HTERT RPE-1 (cell line): ENCODE measurements around the gene PBX1.

Experiments used
- in situ Hi-C: fragments of 300-500 bp; cut with MboI; formaldehyde crosslinking; loops from 4 replicates; pipeline ENCODE4 v1.14.3; 2020; ENCODE audit warnings: low sequenced_read_pairs

PBX1 gene

DNA sequence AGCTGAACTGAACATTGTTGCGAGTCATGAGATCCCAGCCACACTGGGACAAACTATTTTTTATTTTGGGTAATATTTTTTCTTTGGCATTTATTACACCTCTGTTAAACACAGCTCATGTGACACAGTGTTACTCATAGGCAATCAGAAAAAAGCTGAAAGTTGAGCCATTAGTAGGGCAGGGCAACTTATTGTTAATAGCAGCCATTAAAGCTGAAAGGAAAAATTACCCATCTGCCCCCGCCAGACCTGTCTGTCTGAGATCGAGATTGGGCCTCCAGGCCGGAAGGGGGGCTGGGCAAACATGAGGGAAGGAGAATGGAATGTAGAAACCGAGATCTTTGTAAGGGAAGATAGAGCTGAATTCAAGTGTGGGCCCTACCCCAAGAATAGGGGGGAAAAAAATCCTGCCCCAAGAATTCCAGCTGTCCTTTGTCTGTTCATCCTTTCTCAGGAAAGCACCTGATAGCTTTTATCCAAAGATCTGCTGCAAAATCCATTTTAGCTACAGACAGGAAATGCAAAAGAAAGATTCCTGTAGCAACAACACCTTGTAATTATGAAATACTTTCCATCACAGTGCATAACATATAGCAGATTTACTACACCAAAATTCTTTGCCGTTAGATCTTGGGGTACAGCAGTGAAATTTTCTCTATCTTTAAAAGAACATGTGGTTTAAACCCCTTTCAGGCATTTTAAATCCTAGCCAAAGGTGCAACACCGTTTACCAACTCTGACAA, 212.8 kb downstream of the PBX1 start:
- in situ Hi-C loops: no loop called here

DNA sequence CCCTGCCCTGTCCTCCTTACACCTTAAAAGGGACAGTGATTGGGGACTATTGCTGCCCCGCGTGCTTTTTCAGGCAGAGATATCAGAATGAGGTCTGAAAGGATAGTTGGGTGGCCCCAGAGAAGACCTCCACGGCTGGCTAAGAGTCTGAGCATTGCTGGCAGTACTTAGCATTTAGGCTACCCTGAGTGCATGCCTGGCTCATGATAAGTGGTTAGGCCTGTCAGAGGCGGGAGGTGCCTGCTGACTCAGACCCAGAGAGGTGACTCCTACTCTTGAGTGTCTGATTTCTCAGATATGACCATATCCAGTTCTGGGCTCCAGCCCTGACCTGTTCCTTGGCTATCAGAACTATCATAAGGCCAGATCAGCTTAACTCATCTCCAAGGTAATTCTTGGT, 213.7 kb downstream of the PBX1 start:
- in situ Hi-C loops: no loop called here

DNA sequence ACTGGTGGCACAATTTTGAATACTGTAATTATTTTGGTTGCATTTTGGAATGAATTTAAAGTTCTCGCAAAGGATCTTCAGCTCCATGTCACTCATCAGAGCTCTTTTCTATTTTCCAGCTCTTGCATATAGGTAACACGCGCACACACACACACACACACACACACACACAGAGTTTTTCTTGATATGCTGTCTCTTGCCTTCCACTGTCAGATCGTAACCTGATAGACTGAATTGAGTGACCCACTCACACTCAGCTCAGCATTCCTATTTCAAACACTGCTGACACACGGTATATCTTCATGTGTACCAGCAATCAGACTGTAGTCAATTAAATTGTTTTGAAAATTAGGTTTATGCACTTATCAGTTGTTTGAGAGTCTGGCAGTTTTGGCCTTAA, 214.1 kb downstream of the PBX1 start:
- in situ Hi-C loops: no loop called here

DNA sequence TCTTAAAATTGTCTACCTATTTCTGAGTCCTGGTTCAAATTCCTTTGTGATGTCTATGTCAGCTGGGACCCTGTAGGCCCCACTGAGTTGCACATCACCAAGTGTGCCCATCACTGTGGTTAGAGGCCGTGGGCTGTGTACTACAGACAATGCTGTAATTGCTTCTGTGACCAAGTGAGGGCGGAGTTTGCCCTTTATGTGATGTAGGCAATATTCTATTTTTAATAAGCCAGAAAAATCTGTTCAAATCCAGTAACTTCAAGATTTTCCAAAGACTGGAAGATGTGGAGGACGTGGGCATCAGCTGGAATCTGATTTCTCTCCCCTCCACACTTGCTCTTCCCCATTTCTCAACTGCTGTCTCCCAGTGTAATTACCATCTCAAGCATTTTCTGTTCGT, 215.4 kb downstream of the PBX1 start:
- in situ Hi-C loops: no loop called here

DNA sequence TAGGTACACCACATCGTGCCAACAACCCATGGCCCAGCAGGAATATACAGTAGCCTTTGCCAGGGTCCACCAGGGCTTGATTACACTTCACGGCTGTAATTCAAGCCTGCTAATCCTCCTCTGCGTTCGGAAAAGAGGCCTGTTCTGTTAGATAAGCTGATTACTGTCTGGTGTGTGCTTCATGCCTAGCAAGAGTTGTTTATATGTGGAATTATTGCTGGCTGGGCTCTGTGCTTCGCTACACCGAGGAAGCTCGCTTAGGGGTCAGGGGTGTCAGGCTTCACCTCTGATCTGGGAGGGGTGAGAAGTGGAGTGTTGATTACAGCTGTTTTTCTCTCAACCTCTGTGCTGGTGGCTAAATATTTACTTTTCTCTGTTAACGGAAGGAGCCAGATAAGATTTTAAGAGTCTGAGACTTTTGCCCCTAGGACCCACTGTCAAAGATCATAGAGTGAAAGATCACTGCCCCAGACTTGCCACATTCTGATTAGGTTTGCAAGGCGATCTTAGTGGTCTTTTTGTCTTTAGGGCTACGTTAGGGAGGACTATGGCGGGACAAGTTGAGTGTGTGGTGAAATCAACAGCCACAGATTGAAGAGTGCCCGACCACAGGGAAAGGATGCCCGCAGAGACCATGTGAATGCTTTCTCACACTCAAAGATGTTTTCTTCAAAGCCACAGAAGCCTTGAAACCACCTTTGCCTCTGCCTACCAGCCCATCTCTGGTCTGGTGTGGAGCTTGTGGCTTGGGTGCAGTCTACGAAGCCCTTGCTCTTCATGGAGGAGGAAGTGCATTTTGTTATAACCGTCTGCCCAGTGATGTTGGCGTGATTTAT, 216.1 kb downstream of the PBX1 start:
- in situ Hi-C loops: no loop called here

DNA sequence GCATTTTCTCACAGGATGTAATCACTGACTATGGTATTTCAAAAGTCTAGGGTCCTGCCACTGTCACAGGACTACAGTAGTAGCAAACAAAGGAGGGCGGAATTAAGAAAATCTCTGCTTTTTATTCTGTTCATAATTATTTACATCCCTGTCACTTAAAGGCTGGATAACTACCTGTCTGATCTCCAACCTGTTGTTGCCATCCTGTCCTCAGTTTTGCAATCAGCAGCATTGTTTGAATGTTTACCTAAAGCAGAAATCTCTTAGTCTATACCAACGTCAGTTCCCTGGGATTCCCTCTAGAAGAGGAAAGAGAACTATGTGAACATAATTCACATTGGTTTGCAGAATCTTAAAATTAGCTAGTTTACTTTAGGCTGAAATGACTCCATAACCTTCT, 218.5 kb downstream of the PBX1 start:
- in situ Hi-C loops: no loop called here

DNA sequence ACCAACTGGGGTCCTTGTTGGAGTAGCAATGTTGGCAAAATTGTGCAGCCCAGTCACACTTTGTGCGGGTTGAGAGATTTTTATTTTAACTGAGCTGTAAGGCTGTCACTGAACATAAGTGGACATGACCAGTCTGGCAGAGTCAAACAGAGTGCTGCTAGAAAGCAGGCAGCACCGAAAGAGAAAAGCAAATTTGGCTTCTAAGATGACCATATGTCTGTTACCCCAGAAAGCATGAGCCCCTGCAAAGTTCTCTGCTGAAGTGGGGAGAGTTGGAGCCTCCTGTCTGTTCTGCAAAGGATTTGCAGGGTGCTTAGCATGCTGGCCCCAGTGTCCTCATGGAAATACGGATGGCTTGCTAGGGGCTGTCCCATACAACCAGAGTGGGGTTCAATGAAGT, 220.4 kb downstream of the PBX1 start:
- in situ Hi-C loops: no loop called here

DNA sequence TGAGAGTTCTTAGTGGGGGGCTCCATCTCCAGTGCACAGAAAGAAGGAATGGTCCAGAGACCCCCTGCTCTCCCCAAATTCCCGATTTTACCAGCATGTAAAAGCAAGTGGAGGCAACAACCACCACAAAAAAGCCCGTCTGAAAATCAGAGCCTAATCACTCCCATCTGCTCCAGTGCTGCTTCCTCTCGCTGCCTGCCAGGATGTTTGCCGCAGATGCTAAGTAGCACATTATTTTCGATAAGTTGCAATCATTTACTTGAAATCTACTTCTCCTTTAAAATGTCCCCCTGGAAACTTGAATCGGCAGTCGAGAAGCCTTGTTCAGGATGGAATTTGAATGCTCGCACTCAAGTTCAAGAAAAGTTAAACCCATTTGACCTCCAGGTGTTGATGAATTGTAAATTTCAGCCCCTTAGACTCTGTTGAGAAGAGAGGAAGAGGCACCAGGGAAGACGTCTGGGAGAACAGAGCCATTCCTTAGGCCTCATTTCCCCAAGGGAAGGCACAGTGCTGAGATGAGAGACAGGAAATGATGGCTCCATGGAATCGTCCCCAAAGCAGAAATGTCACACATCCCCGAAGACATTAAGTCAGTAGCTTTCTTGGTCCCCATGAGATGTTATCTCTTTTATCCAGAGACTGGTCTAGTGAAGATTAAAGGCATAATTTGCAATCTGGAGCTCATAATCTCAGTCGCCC, 221.3 kb downstream of the PBX1 start:
- in situ Hi-C loops: no loop called here

DNA sequence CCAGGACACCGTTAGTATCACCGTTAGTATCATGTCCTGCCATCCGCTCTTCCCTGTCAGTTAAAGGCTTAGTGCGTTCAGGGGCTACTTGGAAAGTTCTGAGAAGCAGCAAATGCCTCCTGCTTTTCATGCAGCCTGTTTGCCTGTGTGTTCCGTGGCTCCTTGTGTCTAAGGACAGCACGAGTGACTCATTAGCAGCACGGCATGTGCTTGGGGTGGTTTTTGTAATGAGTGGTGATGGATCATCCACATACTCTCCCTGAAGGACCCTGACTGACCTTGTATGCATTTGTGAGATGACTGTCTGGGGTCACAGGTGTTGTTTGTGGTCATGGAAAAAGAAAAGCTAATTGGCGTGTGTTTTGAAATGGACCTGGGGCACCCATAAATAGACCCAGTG, 221.9 kb downstream of the PBX1 start:
- in situ Hi-C loops: no loop called here

DNA sequence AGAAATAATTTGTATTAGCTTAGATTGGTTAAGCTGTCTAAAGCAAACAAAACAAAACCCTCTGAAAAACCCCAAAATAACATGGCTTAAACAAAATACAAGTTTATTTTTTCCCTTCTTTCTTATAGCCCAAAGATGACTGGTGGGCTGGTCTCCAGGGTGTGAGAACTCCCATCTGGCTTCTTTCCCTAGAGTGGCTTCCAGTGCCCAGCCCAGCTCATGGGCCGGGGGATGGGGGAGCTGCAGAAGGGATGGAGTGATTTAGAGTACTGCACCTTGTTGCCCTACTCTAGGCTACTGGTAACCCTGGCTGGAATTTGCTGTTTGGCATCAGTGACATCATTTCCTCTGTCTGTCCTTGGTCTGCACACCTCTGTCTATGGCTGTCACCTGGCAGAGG, 223.0 kb downstream of the PBX1 start:
- in situ Hi-C loops: no loop called here

DNA sequence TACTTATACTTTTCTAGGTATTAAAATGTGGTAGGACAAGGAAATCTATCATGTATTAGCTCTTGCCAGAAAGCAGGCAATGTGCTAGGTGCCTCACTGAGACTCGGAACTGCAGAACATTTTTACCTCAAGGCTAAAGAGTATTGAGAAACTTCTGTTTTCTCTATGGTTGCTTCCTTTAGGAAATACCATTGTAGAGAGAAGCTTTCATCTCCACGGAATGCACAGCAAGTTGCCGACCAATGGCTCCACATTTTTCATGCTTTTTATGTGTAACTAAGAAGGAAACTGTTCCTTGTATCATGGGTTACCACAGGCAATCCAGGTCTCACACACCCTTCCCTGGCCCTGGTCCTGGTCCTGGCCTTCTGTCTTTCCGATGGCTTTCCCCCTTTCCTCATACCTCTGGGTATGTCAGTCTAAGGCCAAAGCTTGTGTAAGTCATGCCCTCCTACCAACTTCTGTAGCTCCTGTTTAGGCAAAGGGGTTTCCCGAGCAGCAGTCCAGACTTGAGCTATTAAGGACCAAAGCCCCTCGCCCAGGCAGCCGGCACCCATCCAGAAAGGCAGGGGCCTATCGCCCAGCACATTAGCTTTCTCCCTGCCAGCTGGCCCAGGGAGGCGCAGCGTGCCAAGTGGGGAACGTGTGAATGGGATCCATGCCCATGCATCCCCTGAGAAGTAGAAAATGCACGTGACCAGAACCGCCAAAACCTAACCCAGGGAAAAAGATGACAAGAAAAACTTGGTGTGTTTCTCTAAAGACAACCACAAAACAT, 225.0 kb downstream of the PBX1 start:
- in situ Hi-C loops: no loop called here

DNA sequence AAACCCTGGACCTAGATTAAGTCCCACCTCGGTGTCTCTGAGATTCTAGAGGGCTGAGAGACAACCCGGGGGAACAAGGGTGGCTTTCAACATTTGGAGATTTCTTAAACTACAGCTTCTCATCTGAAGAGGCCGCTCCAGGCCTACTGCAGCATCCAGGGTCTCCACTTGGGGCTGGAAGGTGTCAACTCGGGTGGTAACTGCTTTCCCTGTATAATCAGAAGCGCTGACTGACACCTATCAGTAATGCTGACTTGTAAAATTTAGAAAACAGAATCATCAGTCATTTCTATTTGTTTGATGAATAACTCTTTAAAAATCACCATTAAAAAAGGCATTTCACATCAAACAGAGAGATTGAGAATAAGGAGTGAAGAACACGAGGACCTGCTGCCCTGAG, 226.0 kb downstream of the PBX1 start:
- in situ Hi-C loops: no loop called here

DNA sequence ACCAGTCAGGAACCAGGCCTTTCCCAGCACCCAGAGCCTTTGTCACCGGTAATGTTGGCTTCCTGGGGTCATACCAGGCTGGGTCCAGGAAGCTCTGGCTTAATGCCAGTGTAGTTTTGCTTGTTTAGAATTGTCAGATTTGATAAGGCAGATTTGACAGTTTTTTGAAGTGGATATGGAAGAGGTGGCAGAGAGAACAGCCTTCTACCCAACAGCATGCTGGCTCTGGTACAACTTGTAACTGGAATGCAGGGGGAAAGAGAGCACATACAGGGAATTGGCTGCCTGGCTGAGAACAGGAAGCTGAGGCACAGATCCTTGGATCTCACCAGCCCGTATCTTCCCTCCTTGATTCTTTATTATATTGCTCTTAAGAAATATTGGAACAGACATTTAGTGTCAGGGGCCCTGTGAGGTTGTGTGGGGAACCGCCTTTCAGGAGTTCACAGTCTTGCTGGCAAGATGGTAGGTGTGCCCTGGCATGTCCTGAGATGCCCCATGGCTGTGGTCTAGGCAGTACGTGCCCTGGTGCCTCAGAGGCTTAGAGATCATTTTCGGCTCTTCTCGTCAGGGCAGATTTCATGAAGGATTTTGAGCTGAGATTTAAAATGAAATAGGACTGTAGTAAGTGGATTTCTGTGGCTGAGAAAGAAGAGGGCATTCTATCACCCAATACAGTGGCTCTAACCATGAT, 227.0 kb downstream of the PBX1 start:
- in situ Hi-C loops: no loop called here

DNA sequence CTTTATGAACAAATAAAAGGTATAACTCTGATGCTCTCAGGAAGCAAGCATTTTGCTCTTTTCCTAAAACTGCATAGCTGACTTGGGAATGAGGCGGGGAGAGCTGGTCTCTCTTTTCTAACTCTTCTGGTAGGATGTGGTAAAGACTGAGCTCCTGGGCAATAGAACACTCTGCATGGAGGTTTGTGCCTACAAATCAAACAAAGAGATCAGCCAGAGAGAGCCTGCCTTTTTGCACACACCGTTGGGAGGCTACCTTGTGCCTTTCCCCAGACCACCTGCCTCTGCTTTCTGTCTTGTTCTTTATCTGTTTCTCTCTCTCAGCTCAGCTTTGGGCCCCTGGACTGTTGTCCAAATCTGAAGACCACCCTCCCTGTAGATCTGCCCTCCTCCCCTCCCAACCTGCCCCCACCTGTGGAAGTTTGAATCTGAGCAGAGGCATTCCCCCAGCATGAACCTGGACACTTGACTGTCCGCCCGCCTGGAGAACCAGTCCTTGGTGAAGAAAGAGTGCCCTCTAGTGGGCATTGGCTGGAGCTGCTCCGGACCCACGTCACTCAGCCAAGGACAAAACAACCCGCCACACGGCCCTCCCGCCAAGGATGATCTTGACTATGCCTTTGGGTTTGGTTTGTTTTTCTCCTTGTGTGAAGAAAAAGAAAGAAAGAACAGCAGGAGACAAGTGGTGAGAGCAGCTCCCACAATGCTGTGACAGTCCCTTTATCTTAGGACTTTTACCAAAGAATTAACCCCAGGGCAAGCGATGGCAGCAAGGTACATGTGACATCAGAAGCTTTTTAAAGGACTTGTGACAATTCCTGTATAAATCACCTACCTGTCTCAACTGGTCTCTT, 228.2 kb downstream of the PBX1 start:
- in situ Hi-C loops: no loop called here

DNA sequence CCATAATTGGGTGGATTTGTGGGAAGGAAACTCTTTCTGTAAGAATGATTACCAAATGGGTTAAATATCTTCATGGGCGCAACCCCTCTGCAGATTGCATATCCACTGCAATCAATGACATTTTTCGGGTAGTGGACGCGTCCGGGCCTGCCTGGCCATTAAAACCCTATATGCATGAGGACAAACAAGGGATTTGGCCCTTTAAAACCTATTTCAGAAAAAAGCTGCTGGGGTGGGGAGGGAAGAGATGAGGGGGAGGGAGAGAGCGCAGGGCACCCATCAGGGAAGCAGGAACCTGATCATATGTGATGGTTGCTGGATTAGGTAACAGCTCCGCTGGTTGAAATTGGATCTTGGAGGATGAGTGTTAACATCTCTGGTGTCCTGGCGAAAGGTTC, 228.8 kb downstream of the PBX1 start:
- in situ Hi-C loops: no loop called here

DNA sequence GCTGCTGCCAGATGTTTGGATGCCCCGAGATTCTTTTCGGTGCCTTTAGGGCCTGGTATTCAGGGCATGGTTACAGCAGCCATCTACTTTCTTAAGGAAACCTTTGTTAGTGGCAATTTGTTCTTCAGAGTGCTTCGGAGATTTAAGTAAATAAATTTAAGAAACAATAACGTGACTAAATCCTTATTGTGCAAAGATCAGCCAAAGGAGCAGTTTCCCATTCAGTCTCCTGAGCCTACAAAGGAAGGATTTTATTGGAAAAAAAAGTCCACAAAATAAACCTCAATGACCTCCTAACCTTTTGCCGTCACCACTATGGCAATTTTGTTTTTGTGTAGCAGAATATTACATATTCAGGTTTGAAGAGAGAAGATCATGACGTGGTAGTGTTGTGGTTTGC, 231.1 kb downstream of the PBX1 start:
- in situ Hi-C loops: no loop called here

DNA sequence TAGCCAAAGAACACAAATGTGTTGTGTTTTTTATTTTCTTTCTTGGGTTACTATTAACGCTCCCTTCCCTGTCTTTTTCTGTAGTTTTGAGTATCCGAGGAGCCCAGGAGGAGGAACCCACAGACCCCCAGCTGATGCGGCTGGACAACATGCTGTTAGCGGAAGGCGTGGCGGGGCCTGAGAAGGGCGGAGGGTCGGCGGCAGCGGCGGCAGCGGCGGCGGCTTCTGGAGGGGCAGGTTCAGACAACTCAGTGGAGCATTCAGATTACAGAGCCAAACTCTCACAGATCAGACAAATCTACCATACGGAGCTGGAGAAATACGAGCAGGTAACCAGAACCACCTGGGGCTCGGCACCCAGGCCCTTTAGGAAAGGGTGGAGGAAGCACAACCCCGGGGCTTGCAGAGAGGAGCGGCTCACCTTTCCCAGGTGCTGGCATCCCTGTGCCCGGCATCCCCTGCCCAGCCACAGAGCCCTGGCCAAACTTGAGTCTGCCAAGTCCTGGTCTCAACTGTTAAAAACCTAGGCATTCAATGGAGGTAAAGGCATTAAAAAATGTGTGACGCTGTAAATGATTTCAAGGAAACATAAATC, 233.5 kb downstream of the PBX1 start:
- in situ Hi-C loops: no loop called here

DNA sequence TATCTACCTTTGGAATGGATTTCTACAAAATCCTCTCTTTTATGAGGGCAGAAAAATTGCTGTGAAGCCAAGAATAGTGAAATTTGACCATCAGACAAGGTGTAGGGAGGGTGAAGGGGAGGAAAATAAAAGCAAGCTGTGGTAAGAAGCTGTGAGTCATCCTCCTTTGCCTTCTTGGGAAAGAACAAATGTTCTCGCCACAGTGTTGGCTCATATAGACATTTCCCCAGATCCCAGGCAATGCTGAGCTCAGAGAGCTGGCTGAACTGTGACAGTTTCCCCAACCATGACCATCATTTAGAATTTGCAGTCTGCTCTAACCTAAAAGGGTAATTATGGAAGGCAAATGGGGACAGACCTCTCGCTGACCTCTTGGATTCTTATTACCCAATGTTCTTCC, 235.4 kb downstream of the PBX1 start:
- in situ Hi-C loops: no loop called here

DNA sequence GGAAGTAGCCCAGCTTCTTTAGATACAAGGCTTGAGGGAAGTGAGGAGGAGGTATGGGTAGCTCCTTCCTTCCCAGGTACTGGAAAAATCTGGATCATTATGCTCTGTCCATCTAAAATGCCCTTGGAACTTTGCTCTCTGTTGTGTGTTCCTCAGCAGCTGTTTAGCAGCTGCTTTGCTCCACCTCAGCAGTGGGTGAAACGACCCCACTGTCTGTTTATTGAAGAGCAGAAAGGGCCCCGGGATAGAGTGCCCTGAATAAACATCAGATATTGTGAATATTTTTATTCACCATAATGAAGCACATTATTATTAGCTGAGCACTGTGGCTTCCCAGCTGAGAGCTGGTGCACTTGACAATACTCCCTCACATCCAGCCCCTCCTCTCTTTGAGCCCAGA, 237.9 kb downstream of the PBX1 start:
- in situ Hi-C loops: no loop called here
